NCI-H1105 (cell line): Measurements from ENCODE around the gene KLF1.
"Not testable (repeated sequence)": the region's sequence is repeated elsewhere in the genome, so short reads cannot be mapped to it uniquely, and the experiment has no call there.

Source experiments
- DNase-seq: peaks from one replicate; lab custom pipeline; 2025; lab: John Stamatoyannopoulos, UW

The KLF1 gene

DNA sequence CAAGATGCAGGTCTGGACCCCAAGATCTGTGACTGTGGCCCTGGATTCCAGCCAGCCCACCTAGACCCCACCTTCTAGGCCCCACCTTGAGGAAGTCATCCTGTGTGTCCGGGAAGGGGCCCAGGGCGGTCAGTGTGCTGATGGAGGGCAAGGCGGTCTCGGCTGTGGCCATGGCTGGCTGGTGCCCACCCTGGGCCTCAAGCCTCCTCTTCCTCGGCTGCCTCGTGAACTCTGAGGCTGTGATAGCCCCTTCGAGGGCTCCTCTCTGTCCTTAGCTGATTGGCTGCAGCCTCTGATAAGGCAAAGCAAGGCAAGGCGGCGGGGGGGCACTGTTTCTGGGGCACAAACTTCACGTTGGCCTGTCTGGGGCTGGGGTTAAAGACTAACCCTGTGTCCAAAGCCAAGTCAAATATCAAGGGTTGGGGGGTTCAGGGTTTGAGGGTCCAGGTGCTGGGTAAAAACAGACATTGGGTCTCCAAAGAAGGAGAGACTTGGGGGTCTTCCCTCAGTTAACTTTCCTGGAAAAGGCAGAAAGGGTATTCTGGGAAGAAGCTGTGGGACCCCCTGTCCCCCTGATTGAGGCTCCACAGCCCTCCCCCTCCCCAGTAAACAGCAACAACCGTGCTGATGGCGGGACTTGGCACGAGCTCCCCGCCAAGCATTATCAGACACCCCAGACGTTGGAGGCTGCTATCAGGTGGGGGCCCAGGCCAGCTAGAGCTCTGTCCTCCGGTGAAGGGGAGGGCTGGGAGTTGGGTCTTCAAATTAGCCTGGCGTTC lies at the start of gene KLF1:
Gene KLF1 (minus strand): TSS at position 233 of the 779 bp plus-strand sequence. CDS start 61 bp downstream, at position 172.
- no peak for DNase-seq

DNA sequence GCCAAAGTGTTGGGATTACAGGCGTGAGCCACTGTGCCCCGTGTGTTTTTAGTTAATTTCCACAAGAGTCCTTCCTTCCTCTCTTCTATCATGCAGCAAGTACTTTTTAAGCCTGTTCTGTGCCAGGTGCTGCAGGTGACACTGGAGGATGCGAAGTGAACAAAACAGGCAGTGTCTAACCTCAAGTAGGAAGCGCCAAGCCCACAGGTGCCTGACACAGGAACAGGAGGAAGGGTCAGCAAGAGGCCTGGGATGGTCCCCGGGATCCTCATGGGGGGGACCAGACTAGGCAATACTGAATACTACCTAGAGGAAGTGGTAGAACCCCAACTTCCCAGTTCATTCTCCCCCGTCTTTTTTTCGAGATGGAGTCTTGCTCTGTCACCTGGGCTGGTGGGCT lies 49.6 kb upstream of the KLF1 start:
- DNase-seq: no peak

DNA sequence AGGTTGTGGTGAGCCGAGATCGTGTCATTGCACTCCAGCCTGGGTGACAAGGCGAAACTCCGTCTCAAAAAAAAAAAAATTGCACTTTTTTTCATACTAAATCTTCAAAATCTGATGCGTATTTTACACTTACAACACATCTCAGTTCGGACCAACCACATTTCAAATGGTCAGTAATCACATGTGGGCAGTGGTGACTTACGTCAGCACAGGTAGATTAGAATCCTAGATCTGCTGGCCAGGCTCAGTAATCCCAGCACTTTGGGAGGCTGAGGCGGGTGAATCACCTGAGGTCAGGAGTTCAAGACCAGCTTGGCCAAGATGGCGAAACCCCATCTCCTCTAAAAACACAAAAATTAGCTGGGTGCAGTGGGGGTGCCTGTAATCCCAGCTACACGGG lies 48.1 kb upstream of the KLF1 start:
- DNase-seq: no peak

DNA sequence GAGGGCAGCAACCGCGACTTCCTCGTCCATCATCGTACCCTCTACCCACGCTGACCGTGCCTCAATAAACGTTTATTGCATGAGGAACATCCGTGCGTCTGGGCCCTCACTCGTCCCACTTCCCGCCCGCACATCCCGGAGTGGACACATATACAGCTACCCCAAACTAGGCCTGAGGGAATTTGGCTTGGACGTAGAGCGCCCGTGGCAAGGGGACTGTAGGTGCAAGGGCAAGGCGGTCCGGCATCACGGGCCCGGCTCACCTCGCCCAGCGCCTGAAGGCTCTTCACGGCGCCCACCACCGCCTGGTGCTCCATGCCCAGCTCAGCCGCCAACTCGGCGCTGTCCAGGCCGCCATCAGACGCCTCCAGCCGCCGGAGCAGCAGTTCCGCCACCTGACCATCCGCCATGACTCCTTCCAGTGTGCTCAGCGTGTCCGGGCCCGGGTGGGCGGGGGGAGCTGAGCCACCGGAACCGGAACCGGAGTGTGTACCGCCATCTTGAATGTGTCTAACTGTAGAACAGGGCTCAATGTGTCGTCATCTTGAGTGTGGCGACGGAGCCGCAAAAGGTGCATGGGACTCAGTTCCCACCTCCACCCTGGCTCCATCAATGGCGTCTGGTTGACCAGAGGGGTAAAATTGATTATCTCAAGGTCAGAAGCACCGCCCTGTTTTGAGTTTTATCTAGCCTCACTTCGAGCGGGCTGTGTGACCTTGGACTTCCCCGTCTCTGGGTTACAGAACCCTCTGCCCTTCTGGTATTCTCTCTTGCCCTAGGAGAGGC lies 46.5 kb upstream of the KLF1 start, which contains the start of gene FARSA:
Gene FARSA (minus strand): TSS at position 425 of the 786 bp plus-strand sequence. CDS start 15 bp downstream, at position 410.
- DNase-seq: peak; percentile 90

DNA sequence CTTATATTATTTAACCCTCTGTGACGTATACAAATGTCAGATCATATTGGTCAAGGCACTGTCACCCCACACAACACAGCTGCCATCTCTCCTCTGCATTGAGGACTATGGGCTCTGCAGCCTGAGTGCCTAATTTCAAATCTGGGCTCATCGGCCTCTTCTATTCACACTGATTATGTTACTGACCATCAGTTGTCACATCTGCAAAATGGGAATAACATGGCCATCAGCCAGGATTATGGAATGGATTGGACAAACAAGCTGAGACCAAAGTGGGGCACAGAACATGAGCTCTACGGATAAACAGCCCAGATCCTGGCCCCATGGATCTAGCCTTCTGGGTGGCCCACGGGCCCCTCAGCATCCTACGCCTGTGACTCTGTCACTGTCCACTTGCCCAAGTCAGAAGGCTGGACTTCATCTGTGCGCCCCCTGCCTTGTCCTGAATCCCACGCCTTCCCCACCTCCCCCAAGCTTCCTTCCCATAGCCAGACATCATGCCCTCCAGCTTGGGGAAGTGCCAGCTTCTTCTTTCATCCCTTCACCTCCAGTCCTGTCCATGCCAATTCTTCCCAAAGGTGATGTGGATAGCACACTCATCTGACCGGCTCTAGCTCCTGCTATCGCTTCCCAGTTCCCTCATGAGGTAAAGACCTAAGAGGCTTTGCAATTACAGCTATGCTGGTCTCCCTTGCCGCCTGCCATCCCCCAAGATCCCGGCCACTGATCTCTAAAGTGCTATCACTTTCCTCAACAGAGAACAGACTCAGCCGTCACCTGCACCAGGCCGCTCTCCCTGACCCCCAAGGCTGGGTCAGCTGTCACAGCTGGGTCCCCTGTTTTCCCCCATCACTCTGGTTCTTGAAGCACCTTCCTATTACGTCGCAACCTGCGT lies 45.6 kb upstream of the KLF1 start:
- DNase-seq: no peak

DNA sequence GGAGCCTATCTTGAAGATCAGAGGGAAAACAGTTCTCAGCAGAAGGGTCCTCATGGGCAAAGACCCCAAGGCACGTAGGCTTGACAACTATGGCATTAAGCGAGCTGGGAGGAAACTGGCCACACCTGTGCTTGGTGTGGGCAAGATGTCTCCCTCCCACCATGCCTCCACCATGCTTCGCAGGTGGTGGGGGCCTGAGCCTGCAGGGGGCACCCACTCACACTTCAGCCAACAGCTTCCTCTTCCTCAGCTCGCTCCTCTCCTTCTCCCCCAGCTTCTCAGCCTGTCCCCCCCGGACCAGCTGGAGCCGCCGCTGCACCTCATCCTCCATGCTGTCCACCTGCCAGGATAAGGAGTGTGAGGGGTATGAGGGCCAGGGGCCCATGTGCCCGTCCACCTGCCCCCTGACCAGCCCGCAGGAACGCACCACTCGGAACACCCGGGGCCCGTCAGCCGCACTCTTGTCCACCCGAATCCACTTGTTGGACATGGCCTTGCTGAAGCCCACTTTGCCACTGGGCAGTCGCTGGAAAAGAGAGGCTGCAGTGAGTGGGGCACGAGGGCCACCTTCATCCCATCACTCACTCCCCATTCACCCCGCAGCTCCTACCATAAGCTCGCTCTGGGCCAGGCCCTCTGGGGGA lies 43.1 kb upstream of the KLF1 start:
- no peak for DNase-seq

DNA sequence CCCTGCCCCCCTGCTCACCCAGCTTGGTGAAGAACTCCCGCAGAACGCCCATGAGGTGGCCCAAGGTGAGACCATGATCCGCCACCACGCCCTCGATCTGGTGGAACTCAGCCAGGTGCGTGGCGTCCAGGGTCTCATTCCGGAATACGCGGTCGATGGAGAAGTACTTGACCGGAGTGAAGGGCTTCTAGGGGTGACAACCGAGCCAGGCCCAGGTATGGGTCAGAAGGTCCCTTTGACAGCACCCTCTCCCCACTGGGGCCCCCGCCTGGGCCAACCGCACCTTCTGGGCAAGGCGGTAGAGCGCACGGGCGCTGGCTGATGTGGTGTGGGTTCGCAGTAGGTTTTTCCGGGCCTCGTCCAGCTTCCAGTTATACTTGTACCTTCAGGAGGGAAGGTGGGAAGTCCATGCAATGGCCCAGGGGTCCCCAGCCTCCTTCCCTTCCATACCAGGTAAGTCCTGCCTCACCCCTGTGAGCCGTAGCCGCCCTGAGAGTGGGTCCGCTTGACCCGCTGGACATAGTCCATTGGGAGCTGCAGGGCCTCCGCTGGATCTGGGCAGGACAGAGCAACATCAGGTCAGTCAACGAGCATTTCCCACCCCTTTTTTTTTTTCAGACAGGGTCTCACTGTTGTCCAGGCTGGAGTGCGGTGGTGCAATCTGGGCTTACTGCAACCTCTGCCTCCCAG lies 37.8 kb upstream of the KLF1 start:
- no peak for DNase-seq

DNA sequence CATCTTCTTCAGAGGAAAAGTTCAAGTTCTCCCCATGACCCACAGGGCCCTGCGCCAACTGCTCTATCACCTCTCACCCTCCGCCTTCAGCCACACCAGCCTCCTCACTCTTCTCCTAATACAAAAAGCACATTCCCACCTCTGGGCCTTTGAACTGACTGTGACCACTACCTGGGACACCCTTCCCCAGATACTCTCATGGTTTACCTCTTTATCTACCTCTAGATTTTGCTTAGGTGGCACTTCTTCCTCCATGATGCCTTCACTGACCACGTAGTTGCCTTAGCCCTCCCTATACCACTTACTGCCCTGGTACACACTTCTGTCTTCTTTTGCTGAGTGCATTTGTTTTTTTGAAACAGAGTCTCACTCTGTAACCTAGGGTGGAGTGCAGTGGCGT lies 36.0 kb upstream of the KLF1 start:
- DNase-seq: no peak

DNA sequence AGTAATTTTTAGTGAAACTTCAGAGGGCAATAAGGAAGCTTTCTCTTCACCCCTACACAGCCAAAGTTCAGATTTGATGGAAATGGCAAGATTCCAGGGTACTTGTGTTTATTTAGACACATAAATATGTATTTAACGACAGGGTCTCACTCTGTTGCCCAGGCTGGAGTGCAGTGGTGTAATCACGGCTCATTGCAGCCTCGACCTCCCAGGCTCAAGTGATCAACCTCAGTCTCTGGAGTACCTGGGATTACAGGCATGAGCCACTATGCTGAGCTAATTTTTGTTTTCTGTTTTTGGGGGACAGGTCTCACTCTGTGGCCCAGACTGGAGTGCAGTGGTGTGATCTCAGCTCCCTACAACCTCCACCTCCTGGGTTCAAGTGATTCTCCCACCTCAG lies 34.0 kb upstream of the KLF1 start:
- DNase-seq: no peak

DNA sequence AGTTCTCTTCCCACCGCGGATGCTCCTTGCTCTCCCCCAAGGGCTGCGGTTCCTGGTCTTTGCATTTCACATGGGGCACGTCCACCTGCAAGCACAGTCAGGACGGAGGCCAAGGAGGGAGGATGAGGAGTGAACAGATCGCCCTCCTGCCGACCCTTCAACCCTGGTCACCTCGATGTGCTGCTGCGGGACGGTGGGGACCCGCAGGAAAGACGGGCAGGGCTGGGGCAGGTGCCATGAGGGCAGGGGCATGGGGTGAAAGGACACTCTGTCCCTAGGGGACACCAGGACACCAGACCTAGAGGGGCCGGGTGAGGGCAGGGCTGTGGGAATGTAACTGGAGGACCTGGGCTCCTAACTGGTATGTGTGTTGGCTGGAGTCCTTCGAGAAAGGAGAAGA lies 31.3 kb upstream of the KLF1 start:
- DNase-seq: no peak

DNA sequence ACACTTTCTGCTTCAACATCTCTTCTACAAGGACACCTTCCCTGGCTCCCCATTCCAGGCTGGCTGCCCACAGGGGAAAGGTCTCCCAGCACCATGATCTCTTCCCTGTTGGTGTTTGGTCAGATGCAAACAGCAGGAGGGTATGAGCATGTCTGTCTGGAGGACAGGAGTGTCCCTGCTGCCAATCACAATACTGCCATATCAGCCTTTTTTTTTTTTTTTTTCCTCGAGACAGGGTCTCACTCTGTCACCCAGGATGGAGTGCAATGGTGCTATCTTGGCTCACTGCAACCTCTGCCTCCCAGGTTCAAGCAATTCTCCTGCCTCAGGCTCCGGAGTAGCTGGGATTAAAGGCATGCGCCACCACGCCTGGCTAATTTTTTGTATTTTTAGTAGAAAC lies 28.9 kb upstream of the KLF1 start:
- not testable (repeated sequence) for DNase-seq

DNA sequence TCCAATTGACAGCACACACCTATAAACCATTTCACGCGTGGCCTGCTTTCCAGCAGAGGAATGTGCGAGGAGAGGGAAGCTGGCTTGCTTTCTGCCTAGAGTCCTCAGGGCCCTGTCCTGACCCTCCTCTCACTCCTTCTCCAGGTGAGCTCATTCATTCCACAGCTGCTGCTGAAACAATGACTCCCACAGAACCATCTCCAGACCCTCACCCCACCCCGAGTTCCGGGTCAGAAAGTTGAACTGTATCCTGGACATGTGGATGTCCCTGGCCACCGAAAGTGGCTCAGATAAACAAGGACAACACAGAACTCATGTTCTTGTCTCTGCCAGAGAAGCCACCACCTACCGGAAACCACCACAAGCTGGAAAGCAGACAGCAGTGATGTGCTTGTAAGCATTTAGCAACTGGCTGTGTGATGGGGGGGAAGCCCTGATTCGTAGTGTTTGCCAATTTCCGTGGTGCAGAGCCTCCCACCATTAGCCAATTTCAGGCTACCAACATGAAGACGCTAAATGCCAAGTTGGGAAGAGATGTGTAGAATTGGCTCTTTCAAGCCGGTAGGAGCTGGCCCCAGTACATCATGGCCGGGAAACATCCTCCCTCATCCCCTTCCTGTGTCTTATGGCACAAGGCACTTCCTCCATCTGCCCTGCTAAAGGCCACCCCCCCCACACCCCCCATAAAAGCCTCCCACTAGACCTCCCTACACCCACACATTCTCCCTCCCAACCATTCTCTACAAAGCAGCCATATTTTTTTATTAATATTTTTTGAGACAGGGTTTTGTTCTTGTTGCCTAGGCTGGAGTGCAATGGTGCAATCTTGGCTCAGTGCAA lies 27.1 kb upstream of the KLF1 start:
- DNase-seq: no peak

DNA sequence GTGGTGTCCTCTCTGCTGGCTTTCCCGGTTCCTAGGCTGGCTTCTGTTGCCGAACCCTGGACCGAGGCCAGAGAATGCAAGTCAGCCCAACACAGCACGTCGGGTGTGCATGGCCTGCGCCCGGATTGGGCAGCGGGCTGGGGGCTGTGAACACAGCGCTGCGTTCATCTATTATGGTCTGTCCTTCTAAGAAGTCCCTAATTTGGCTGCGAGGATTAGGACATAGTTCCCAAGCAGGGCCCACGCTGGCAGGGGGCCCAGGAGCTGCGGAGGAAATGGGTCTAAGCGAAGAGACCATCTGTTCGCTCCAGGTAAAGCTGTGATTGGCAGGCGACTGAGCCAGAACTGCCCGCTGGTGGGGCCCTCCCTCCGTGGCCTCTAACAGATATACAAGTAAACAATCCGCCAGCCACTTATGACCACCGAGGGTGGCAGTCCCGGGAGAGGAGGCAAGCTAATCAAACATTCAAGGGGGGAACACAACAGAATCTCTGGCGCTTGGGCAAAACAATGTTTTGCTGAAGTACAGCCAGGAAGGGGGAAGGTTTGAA lies 26.1 kb upstream of the KLF1 start:
- peak; percentile 99 for DNase-seq

DNA sequence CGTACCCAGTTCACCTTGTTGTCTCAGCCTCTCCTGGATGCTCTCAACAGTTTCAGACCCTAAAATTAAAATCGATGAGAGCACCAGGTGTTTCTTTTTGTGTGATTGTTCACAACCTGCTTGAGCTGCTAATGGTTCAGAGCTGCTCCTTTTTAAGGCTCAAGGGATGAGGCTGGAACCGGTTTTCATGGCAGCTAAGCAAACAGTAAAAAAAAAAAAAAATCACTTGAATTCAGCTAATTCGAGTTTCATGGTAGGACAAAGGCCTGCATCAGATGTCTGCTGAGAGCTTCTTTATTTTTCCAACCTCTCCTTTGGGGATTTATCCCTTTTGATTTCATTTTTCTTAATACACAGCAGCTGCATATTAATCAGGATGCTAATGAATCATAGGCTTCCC lies 25.6 kb upstream of the KLF1 start:
- DNase-seq: peak; percentile 94

DNA sequence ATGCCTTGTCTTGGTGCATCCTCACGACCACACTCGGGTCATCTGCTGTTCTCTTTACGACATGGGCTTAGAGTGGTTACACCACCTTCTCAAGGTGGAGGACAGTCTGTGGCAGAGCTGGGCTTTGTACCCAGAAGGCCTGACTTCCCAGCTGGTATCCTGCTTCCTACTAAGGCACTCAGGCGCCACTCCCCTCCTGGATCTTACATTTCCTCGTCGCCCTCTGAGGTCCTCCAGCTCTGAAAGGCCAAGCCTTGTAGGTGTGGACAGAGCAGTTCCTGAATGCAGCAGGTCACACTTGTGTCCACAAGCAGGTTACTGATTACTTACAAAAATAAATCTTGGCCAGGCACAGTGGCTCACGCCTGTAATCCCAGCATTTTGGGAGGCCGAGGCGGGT lies 20.2 kb upstream of the KLF1 start:
- no peak for DNase-seq

DNA sequence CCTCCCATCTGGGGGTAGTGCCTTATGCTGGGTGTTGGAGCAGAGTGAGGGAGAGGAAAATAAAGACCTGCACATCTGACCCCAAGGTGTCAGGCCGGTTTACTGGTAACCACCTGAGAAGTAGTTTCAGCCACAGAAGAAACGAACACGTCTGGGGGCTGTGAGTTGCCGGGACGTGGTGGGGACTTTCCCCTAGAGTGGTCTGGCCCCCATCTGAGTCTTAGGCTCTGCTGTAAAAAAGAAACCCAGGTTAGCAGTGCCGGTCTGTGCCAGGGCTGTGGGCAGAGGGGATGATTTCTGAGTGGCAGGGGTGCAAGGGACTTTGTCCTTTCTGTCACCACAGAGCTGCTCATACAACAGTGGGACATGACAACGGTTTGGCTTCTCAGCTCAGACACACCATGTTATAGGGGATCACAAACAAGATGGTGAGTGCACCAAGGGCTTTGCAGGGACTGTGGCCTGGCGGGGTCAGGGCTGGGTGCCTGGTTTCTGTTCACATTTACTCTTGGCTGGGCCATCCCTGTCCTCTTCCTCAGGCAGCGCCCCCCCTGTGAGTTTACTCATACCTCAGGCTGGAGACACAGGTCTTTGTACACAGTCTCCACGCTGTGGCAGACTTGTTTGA lies 13.0 kb upstream of the KLF1 start:
- DNase-seq: no peak

DNA sequence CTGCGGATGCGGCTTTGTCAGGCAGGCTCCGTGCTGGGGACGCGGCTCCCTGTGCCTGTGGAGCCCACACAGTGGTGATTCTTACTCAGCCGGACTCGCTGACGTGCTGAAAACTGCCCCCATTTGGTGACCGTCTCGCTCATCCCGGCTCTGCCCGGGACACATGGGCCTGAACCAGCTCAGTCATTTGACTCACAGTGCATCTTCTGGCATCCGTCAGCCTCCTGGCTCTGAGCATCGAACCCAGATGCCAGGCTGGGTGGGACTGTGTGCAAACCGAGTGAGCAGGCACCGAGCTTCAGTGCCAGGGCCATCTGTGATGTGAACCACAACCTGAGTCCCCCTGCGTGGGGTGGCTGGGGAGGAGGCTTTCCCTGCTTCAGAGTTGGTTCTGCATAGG lies 9.5 kb upstream of the KLF1 start:
- DNase-seq: no peak

DNA sequence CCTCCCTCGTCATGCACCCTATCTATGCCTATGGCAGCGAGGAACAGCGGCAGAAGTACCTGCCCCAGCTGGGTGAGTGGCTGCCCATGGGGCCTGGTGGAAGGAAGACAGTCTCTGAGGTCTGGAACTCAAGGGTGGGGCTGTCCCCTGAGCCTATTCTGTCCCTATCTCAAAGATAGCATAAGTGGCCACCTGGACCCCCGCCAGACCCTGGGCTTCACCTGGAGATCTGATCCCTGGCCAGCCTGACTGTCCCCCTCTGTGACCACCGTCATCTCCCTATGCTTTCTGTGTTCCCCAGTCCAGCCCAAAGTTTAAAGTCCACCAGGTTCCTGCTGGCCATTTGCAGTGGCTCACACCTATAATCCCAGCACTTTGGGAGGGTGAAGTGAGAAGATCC lies 6.6 kb upstream of the KLF1 start:
- no peak for DNase-seq

DNA sequence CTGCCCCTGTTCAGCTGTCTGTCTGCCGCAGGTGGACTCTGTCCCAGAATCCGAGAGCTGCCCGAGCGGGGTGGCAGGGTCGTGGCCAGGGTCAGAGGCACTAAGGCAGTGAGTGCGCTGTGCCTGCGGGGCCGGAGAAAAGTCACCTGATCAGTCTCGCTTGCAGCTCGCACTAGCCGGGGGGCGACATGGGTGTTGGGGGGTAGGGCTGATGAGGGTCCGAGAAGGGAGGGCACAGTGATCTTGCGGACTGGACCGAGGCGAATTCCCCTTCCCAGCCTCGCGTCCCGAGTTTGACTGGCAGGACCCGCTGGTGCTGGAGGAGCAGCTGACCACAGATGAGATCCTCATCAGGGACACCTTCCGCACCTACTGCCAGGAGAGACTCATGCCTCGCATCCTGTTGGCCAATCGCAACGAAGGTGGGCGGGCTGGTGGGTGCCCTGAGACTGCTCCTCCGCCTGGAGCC lies 4.6 kb upstream of the KLF1 start:
- DNase-seq: no peak
